Mesodermal cell (in vitro differentiated cells): Measurements from ENCODE around the gene HMGN3.
"Not testable (repeated sequence)": the region's sequence is repeated elsewhere in the genome, so short reads cannot be mapped to it uniquely, and the experiment has no call there.

ENCODE experiments used
- H3K27ac ChIP-seq: 2 replicates; pipeline ENCODE4 v1.7.0; 2013; ENCODE audit warnings: mild to moderate bottlenecking, low read depth, low read length, moderate library complexity; ENCODE audit not compliant: severe bottlenecking
- H3K36me3 ChIP-seq: 2 replicates; pipeline ENCODE4 v1.7.1; 2013; ENCODE audit warnings: mild to moderate bottlenecking, low read length, moderate library complexity; ENCODE audit not compliant: control insufficient read depth, insufficient read depth
- H3K4me1 ChIP-seq: one replicate; pipeline ENCODE4 v1.7.1; 2013; ENCODE audit warnings: mild to moderate bottlenecking, low read length; ENCODE audit not compliant: insufficient read depth, control insufficient read depth, poor library complexity, severe bottlenecking
- H3K4me3 ChIP-seq: 2 replicates; pipeline ENCODE4 v1.7.0; 2013; ENCODE audit warnings: low read length, control low read depth, mild to moderate bottlenecking; ENCODE audit not compliant: insufficient read depth, poor library complexity, severe bottlenecking; ENCODE audit errors: extremely low read depth
- H3K9me3 ChIP-seq: 2 replicates; pipeline ENCODE4 v1.7.1; 2013; ENCODE audit warnings: mild to moderate bottlenecking, low read length, moderate library complexity; ENCODE audit not compliant: control insufficient read depth
- WGBS, 2 experiments: methylation state at CpG; one replicate each; pipeline ENCODE4 v1.1.5; 2013; ENCODE audit warnings: missing lambda C conversion rate in 2 of 2; ENCODE audit not compliant: insufficient coverage in 2 of 2; 5-methylcytosine and 5-hydroxymethylcytosine counted together

Gene HMGN3

GRCh38 chr6:79255086-79255485 lies 20.6 kb upstream of the HMGN3 start:
- WGBS, 2 experiments, result no CpG with 5 or more reads among the region's 3 CpGs
- H3K4me1 ChIP-seq, H3K4me3 ChIP-seq, H3K9me3 ChIP-seq, H3K27ac ChIP-seq, H3K36me3 ChIP-seq: not testable (repeated sequence)

- no CpG with 5 or more reads among the region's 2 CpGs for WGBS, 2 experiments
- Histone ChIP-seq H3K9me3 (no peaks in the 10 kb centered on the region), H3K4me1 (no peaks in the 10 kb centered on the region), H3K4me3 (no peak overlapping the region), H3K27ac (no peak overlapping the region), H3K36me3 (no peaks in the 10 kb centered on the region)
Measured at GRCh38 chr6:79250559-79250958, 16.1 kb upstream of the HMGN3 start.

- no peaks in the 10 kb centered on the region for H3K36me3 ChIP-seq
- H3K4me1 ChIP-seq, result no peaks in the 10 kb centered on the region
- 88 to 100% methylated on average over 1 of the region's 2 CpGs for WGBS, 2 experiments
- peak overlapping the region; percentile 69 for H3K27ac ChIP-seq
- H3K4me3 ChIP-seq, result no peak overlapping the region
- no peaks in the 10 kb centered on the region for H3K9me3 ChIP-seq
Measured at GRCh38 chr6:79250107-79250514, 15.6 kb upstream of the HMGN3 start.

- no CpG with 5 or more reads among the region's 2 CpGs for WGBS, 2 experiments
- Histone ChIP-seq H3K4me3 (no peak overlapping the region), H3K4me1 (no peaks in the 10 kb centered on the region), H3K27ac (no peak overlapping the region), H3K36me3 (no peaks in the 10 kb centered on the region), H3K9me3 (no peaks in the 10 kb centered on the region)
Measured at GRCh38 chr6:79249136-79249535, 14.7 kb upstream of the HMGN3 start.

GRCh38 chr6:79246891-79247290 lies 12.4 kb upstream of the HMGN3 start:
- no peak overlapping the region for H3K4me3 ChIP-seq
- H3K4me1 ChIP-seq, result no peaks in the 10 kb centered on the region
- no peak overlapping the region for H3K27ac ChIP-seq
- no peaks in the 10 kb centered on the region for H3K9me3 ChIP-seq
- no peaks in the 10 kb centered on the region for H3K36me3 ChIP-seq

- WGBS, 2 experiments, result 70% methylated on average over 2 of the region's 2 CpGs; no CpG with 5 or more reads in 1 of the 2 experiments
- H3K4me1 ChIP-seq, result no peaks in the 10 kb centered on the region
- H3K4me3 ChIP-seq, result no peak overlapping the region
- H3K27ac ChIP-seq, result no peak overlapping the region
- no peaks in the 10 kb centered on the region for H3K9me3 ChIP-seq
- H3K36me3 ChIP-seq, result no peaks in the 10 kb centered on the region
Measured at GRCh38 chr6:79241228-79241627, 6.7 kb upstream of the HMGN3 start.

- no peak overlapping the region for H3K27ac ChIP-seq
- no peak overlapping the region for H3K4me3 ChIP-seq
- H3K4me1 ChIP-seq, result no peaks in the 10 kb centered on the region
- no CpG with 5 or more reads among the region's 1 CpG for WGBS, 2 experiments
- H3K9me3 ChIP-seq, result no peaks in the 10 kb centered on the region
- no peaks in the 10 kb centered on the region for H3K36me3 ChIP-seq
Measured at GRCh38 chr6:79240509-79240908, 6.0 kb upstream of the HMGN3 start.

- Histone ChIP-seq H3K4me1 (no peaks in the 10 kb centered on the region), H3K4me3 (no peak overlapping the region), H3K27ac (no peak overlapping the region), H3K9me3 (no peaks in the 10 kb centered on the region), H3K36me3 (no peaks in the 10 kb centered on the region)
- 94 to 100% methylated on average over 2 of the region's 6 CpGs for whole genome bisulfite sequencing, 2 experiments
Measured at GRCh38 chr6:79239536-79240168, 5.2 kb upstream of the HMGN3 start.

- H3K36me3 ChIP-seq, result no peaks in the 10 kb centered on the region
- H3K4me3 ChIP-seq, result no peak overlapping the region
- H3K4me1 ChIP-seq, result no peaks in the 10 kb centered on the region
- H3K9me3 ChIP-seq, result no peaks in the 10 kb centered on the region
- H3K27ac ChIP-seq, result no peak overlapping the region
Measured at GRCh38 chr6:79238919-79239318, 4.4 kb upstream of the HMGN3 start.

GRCh38 chr6:79236711-79237110 lies 2.2 kb upstream of the HMGN3 start:
- Histone ChIP-seq H3K4me1 (no peaks in the 10 kb centered on the region), H3K27ac (no peak overlapping the region), H3K4me3 (no peak overlapping the region), H3K9me3 (no peaks in the 10 kb centered on the region), H3K36me3 (no peaks in the 10 kb centered on the region)
- WGBS, 2 experiments, result 78 to 100% methylated on average over 1 to 2 of the region's 3 CpGs

- H3K9me3 ChIP-seq, result no peaks in the 10 kb centered on the region
- H3K4me3 ChIP-seq, result peak overlapping the region; percentile 87
- no peaks in the 10 kb centered on the region for H3K36me3 ChIP-seq
- H3K27ac ChIP-seq, result peak overlapping the region; percentile 86
- 0% methylated on average over 33 to 36 of the region's 41 CpGs for WGBS, 2 experiments
- peaks cover 3% of the 10 kb centered on the region for H3K4me1 ChIP-seq
Measured at GRCh38 chr6:79233611-79234149, 802 bp downstream of the HMGN3 start.
